ENCODE data around the gene GGT5. TPM values are rescaled to one million over a fixed set of nuclear protein-coding genes. Genes with fewer than 3 reads are reported as not detected.

Gene GGT5
- total RNA-seq, 1 experiment from 2014 or later, result 0.20 TPM

- ChIA-PET CTCF (interaction anchor here (0.6 to 4.6 kb wide), 16 partner anchors 8 to 79 kb away, joined by 3 to 74 read pairs (median 4); no protein-coding TSS in a partner anchor), POLR2A (interaction anchor here (0.6 to 1.3 kb wide), 2 partner anchors 25 to 251 kb away, joined by 3 read pairs; no protein-coding TSS in a partner anchor)
- H3K9me3 Mint-ChIP-seq, result no peaks in the 10 kb centered on the region
- peak; percentile 44 for DNase-seq (ENCODE audit: low spot score)
- no peak within 1 kb of the TSS for H3K27ac Mint-ChIP-seq
- H3K4me1 Mint-ChIP-seq, result peaks cover 7% of the 10 kb centered on the region
- no peaks in the 10 kb centered on the region for H3K36me3 Mint-ChIP-seq
- TF ChIP-seq ZNF532 (CRISPR knock-in tag; IDR thresholded peaks at IDR 0.05; ENCODE audit: borderline replicate concordance) (no peak), NFATC4 (CRISPR knock-in tag; IDR thresholded peaks at IDR 0.05) (no peak), GABPB1 (CRISPR knock-in tag; IDR thresholded peaks at IDR 0.05) (0 out of 2 replicates have a peak, but pooled peaks have one; percentile 12)
- no peak within 1 kb of the TSS for H3K4me3 Mint-ChIP-seq
- H3K27me3 Mint-ChIP-seq (ENCODE audit: low read depth), result no peaks in the 10 kb centered on the region
- ATAC-seq, result peak; percentile 68
Observed at GRCh38 chr22:24181088-24181995, 63.5 kb downstream of the GGT5 start, which contains the start of gene SUSD2. SUSD2 (plus strand) TSS chr22:24181487; CDS start chr22:24181520, 33 bp downstream.

- Mint-ChIP-seq H3K36me3 (no peaks in the 10 kb centered on the region; the same call in 1 of the 2 replicates), H3K4me1 (peaks cover 7% of the 10 kb centered on the region), H3K27ac (no peak overlapping the region), H3K4me3 (no peak overlapping the region), H3K27me3 (ENCODE audit: low read depth) (no peaks in the 10 kb centered on the region), H3K9me3 (no peaks in the 10 kb centered on the region)
- no peak for DNase-seq (ENCODE audit: low spot score)
- no peak for ATAC-seq
- ChIA-PET POLR2A (interaction anchor here (0.6 to 1.3 kb wide), 2 partner anchors 24 to 251 kb away, joined by 3 read pairs; no protein-coding TSS in a partner anchor), CTCF (interaction anchor here (0.5 to 4.6 kb wide), 15 partner anchors 8 to 90 kb away, joined by 3 to 74 read pairs (median 5); no protein-coding TSS in a partner anchor)
- TF ChIP-seq, protein P1, sequence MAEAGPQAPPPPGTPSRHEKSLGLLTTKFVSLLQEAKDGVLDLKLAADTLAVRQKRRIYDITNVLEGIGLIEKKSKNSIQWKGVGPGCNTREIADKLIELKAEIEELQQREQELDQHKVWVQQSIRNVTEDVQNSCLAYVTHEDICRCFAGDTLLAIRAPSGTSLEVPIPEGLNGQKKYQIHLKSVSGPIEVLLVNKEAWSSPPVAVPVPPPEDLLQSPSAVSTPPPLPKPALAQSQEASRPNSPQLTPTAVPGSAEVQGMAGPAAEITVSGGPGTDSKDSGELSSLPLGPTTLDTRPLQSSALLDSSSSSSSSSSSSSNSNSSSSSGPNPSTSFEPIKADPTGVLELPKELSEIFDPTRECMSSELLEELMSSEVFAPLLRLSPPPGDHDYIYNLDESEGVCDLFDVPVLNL (CRISPR knock-in tag; IDR thresholded peaks at IDR 0.05; ENCODE audit: borderline replicate concordance, low read depth), result no peak
- TF ChIP-seq NR3C1 (CRISPR knock-in tag; conservative IDR thresholded peaks at IDR 0.05; ENCODE audit: low read depth) (no peak), SOX15 (CRISPR knock-in tag; IDR thresholded peaks at IDR 0.05) (no peak), ZNF512 (CRISPR knock-in tag; IDR thresholded peaks at IDR 0.05; ENCODE audit: borderline replicate concordance) (no peak), KAT7 (CRISPR knock-in tag; IDR thresholded peaks at IDR 0.05; ENCODE audit: borderline replicate concordance) (no peak), RORB (CRISPR knock-in tag; IDR thresholded peaks at IDR 0.05) (no peak), MYBL2 (CRISPR knock-in tag; IDR thresholded peaks at IDR 0.05) (no peak), ZMAT4 (CRISPR knock-in tag; IDR thresholded peaks at IDR 0.05) (no peak), OVOL2 (CRISPR knock-in tag; IDR thresholded peaks at IDR 0.05; ENCODE audit: borderline replicate concordance) (no peak), ZNF423 (CRISPR knock-in tag; IDR thresholded peaks at IDR 0.05) (no peak)
- TF ChIP-seq, protein P2, sequence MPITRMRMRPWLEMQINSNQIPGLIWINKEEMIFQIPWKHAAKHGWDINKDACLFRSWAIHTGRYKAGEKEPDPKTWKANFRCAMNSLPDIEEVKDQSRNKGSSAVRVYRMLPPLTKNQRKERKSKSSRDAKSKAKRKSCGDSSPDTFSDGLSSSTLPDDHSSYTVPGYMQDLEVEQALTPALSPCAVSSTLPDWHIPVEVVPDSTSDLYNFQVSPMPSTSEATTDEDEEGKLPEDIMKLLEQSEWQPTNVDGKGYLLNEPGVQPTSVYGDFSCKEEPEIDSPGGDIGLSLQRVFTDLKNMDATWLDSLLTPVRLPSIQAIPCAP (CRISPR knock-in tag; IDR thresholded peaks at IDR 0.05), result no peak
- TF ChIP-seq, protein P3, sequence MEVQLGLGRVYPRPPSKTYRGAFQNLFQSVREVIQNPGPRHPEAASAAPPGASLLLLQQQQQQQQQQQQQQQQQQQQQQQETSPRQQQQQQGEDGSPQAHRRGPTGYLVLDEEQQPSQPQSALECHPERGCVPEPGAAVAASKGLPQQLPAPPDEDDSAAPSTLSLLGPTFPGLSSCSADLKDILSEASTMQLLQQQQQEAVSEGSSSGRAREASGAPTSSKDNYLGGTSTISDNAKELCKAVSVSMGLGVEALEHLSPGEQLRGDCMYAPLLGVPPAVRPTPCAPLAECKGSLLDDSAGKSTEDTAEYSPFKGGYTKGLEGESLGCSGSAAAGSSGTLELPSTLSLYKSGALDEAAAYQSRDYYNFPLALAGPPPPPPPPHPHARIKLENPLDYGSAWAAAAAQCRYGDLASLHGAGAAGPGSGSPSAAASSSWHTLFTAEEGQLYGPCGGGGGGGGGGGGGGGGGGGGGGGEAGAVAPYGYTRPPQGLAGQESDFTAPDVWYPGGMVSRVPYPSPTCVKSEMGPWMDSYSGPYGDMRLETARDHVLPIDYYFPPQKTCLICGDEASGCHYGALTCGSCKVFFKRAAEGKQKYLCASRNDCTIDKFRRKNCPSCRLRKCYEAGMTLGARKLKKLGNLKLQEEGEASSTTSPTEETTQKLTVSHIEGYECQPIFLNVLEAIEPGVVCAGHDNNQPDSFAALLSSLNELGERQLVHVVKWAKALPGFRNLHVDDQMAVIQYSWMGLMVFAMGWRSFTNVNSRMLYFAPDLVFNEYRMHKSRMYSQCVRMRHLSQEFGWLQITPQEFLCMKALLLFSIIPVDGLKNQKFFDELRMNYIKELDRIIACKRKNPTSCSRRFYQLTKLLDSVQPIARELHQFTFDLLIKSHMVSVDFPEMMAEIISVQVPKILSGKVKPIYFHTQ (CRISPR knock-in tag; IDR thresholded peaks at IDR 0.05), result no peak
- TF ChIP-seq, protein P4, sequence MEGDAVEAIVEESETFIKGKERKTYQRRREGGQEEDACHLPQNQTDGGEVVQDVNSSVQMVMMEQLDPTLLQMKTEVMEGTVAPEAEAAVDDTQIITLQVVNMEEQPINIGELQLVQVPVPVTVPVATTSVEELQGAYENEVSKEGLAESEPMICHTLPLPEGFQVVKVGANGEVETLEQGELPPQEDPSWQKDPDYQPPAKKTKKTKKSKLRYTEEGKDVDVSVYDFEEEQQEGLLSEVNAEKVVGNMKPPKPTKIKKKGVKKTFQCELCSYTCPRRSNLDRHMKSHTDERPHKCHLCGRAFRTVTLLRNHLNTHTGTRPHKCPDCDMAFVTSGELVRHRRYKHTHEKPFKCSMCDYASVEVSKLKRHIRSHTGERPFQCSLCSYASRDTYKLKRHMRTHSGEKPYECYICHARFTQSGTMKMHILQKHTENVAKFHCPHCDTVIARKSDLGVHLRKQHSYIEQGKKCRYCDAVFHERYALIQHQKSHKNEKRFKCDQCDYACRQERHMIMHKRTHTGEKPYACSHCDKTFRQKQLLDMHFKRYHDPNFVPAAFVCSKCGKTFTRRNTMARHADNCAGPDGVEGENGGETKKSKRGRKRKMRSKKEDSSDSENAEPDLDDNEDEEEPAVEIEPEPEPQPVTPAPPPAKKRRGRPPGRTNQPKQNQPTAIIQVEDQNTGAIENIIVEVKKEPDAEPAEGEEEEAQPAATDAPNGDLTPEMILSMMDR (IDR thresholded peaks at IDR 0.05), result no peak
Observed at GRCh38 chr22:24180316-24181087, 64.4 kb downstream of the GGT5 start.

Measured in WTC11 (cell line).